HG03521 (cell line): ENCODE results near the gene LRRC61.
"Not testable (repeated sequence)": the region's sequence is repeated elsewhere in the genome, so short reads cannot be mapped to it uniquely, and the experiment has no call there.

Source experiments
- ATAC-seq: cut with Tn5 transposase; IDR thresholded peaks from one replicate; pipeline ENCODE4 v1.9.1; 2021; ENCODE audit warnings: mild to moderate bottlenecking, moderate library complexity; ENCODE audit not compliant: unreplicated experiment

Gene LRRC61

GRCh38 chr7:150307129-150307528 lies 16.0 kb upstream of the LRRC61 start:
- no peak for ATAC-seq

GRCh38 chr7:150307904-150308303 lies 15.3 kb upstream of the LRRC61 start:
- no peak for ATAC-seq

DNA sequence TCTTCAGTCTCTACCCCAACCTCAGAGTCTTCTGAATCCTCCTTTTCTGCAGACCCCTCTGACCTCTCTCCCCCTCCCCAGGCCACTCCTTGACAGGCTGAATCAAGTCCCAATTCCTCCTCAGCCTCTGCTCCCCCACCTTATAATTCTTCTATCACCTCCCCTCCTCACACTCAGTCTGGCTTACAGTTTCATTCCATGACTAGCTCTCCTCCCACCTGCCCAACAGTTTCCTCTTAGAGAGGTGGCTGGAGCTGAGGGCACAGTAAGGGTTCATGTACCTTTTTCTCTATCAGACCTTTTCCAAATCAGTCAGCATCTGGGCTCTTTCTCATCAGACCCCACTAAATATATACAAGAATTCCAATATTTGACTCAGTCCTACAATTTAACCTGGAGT lies 14.6 kb upstream of the LRRC61 start:
- ATAC-seq = no peak

GRCh38 chr7:150311146-150311545 lies 12.0 kb upstream of the LRRC61 start:
- ATAC-seq = no peak

DNA sequence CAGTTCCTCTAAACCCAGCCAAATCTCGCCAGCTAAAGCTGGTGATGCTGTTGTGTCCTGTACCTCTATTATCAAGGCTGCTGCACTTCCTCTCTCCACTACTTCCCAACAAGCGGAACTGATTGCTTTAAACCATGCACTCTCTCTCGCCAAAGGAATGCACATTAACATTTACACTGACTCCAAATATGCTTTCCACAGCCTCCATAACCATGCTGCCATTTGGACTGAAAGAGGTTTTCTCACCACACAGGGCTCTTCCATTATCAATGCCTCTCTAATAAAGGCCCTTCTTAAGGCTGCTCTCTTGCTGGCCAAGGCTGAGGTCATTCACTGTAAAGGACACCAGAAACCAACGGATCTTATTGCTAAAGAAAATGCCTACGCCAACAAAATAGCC lies 11.4 kb upstream of the LRRC61 start:
- no peak for ATAC-seq

- ATAC-seq = not testable (repeated sequence)
Observed at GRCh38 chr7:150312649-150313366, 10.3 kb upstream of the LRRC61 start.

DNA sequence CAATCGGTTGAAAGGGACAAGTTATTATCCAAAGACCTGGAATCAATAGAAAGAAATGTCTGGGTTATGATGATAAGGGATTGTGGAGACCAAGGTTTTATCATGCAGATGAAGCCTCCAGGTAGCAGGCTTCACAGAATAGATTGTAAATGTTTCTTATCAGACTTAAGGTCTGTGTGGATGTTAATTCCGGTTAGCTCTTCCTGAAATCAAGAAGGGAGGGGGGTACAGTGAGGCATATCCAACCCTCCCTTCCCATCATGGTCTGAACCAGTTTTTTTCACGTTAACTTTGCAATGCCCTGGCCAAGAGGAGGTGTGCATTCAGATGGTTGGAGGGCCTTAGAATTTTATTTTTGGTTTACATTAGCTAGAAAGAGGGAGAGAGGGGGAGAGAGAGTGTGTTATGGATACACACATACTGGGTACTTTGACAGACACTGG lies 9.8 kb upstream of the LRRC61 start:
- no peak for ATAC-seq

DNA sequence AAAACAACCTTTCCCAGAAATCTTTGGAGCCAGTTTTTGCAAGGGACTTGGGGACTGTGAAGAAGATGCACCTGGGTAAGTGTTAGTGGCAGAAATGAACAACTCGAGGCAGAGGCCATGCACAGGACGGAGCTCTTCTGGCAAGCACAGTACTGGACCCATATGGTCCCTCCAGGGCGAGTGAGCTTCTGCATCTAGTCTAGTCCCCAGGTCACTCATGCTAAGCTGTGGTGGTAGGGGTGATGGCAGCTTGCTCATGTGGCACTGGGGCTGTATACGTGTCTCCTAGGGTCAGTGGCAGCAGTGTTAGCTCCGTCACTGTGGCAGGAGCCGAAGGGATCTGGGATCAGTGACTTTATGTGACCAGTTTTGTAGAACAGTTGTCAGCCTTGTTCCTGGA lies 9.3 kb upstream of the LRRC61 start:
- no peak for ATAC-seq

GRCh38 chr7:150314639-150315239 lies 8.4 kb upstream of the LRRC61 start:
- no peak for ATAC-seq

- not testable (repeated sequence) for ATAC-seq
Observed at GRCh38 chr7:150316987-150317386, 6.2 kb upstream of the LRRC61 start.

GRCh38 chr7:150317748-150318444 lies 5.3 kb upstream of the LRRC61 start:
- no peak for ATAC-seq

DNA sequence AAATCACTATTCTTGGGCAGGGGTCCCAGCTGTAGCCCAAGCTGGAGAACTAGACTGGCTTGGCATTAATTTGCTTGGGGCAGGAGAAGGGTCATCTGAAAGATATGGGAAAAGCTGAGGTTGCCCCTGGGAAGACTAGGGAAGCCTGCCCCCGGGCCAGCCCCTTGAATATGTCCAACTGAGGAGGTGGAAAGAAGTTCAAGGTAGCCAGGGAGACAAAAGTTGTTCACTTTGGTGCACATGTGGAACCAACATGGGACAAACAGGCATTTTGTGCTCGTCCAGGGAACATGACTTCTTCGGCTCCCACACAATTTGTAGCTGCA lies 1.4 kb upstream of the LRRC61 start:
- no peak for ATAC-seq

DNA sequence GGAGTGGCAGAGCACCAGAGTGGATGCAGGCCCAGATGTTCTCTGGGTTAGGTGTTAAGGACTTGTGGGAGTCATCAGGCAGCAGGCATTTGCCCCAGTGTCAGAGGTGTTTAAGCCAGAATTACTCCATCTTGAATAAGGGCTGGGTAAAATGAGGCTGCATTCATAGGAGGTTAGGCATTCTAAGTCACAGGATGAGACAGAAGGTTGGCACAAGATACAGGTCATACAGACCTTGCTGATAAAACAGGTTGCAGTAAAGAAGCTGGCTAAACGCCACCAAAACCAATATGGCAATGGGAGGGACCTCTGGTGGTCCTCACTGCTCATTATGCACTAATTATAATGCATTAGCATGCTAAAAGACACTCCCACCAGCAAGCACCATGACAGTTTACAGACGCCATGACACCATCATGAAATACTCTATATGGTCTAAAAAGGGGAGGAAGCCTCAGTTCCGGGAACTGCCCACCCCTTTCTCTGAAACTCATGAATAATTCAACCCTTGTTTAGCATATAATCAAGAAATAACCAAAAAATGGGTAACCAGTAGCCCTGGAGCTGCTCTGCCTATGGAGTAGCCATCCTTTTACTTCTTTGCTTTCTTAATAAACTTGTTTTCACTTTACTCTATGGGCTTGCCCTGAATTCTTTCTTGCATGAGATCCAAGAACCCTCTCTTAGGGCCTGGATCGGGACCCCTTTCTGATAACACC lies 882 bp upstream of the LRRC61 start:
- no peak for ATAC-seq

GRCh38 chr7:150323682-150324372 lies 672 bp downstream of the LRRC61 start:
- ATAC-seq = no peak

DNA sequence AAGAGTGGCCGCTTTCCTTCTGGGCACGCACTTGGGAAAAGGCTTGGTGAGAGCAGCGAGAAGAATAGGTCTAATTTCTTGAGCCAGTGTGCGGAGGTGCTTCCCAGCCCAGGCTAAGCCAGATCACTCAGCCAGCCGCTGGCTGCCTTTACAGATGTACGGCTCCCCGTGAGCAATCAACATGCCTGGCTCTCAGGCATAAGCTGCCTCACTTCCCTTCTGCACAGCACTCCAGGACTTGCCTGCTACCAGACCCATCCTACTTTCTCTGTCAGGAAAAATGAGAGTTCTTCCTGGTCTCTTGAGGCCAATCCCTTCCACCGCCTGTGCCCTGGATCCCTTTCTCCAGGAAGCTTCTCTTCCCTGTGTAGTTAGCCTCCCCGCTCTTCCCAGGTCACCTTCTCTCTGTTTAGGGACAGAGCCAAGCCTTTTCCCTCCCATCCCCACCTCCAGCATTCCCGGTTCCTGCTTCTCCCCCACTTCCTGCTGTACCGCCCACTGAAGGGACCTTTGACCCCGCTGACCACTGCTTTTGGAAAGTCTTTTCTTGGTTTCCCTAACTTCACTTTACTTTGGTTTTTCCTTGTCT lies 1.3 kb downstream of the LRRC61 start:
- ATAC-seq = no peak

GRCh38 chr7:150325110-150325611 lies 2.0 kb downstream of the LRRC61 start:
- ATAC-seq = no peak

- no peak for ATAC-seq
Observed at GRCh38 chr7:150325901-150326300, 2.7 kb downstream of the LRRC61 start.

- ATAC-seq = no peak
Observed at GRCh38 chr7:150326657-150327268, 3.6 kb downstream of the LRRC61 start.

- ATAC-seq = no peak
Observed at GRCh38 chr7:150327308-150327707, 4.2 kb downstream of the LRRC61 start.
